Measurements from ENCODE around the gene PSME2.

PSME2 gene

DNA sequence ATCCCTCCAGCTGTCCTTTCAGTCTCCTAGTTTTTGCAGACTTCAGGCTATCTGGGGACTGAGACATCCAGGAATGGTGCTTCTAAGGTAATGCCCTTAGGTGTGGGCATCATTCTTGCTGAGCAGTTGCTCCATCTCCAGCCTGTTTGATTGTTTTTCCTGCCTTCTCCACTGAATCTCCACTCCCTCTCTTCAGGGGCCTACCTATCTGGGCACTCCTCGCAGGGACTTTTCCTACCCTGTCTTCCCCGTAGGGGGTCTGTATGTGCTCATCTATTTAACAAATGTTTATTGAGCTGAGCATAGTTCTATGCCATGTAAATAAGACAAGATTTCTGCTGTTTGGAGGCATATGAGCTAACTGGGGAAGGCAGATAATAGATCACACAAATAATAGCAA is 13.4 kb downstream of the PSME2 start:
- no peak for DNase-seq

DNA sequence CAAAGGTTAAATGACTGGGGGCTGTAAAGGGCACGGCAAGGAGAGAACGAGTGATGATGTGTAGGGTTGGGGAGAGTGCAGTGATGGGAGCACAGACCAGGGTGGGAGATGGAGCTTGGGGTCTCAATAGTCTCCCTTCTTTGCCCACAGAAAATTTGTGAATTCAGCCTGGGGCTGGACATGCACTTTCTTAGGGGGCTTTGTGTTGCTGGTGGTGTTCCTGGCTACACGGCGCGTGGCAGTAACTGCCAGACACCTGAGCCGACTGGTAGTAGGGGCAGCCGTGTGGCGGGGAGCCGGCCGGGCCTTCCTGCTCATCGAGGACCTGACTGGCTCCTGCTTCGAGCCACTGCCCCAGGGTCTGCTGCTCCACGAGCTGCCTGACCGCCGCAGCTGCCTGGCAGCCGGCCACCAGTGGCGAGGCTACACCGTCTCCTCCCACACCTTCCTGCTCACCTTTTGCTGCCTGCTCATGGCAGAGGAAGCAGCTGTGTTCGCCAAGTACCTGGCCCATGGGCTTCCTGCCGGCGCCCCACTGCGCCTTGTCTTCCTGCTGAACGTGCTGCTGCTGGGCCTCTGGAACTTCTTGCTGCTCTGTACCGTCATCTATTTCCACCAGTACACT is 14.2 kb downstream of the PSME2 start:
- DNase-seq, result peak; percentile 28

DNA sequence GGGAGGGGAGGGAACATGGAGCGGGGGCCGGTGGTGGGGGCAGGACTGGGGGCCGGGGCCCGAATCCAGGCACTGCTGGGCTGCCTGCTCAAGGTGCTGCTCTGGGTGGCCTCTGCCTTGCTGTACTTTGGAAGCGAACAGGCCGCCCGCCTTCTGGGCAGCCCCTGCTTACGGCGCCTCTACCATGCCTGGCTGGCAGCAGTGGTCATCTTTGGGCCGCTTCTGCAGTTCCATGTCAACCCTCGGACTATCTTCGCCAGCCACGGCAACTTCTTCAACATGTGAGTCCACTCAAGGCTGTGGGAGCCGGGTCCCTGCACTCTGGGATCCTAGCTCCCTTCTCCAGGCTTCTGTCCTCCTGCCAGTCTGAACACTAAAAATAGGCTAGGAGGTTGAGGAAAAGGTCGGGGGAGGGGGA is 14.9 kb downstream of the PSME2 start:
- no peak for DNase-seq

DNA sequence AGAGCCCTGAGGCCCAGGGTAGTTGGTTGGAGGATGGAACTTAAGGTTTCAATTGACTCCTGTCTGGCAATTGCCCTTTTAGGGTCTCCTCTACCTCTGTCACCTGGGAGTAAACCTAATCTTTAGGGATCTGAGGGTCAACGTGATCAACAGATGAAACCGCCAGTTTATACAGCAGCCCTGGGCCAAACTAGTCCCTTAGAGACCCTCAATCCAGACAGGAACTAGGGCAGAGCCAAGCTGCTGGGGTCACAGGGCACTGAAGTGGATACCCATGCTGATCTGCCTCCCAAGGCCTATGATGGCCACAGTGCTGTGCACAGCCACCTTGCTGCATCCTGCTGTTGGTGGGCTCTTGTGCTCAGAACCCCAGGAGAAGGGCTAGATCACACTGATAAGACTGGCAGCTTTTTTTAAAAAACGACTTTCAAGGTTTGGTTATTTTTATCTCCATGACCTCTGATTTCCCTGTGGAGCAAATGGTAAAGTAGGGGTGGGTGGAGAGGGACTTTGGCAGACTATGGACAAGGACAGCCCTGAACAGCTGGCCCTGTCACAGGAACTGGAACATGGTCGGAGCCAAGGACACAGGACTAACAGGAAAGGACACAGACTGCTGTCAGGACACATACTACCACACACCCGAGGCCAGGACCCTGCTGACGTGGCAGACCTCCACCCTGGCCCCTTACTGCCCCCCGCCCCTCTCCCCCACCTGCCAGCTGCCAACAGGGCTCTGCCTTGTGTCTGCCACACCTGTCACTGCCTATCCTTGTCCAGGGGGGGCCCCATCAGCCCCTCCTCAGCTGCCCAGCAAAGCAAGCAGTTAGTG is 15.5 kb downstream of the PSME2 start:
- DNase-seq, result no peak

GRCh38 chr14:24130380-24130716 is 16.1 kb downstream of the PSME2 start, which contains the start of gene FITM1:
Gene FITM1, plus strand, starts transcription at chr14:24130659. Its CDS starts 905 bp downstream, at chr14:24131564.
- DNase-seq, result no peak

DNA sequence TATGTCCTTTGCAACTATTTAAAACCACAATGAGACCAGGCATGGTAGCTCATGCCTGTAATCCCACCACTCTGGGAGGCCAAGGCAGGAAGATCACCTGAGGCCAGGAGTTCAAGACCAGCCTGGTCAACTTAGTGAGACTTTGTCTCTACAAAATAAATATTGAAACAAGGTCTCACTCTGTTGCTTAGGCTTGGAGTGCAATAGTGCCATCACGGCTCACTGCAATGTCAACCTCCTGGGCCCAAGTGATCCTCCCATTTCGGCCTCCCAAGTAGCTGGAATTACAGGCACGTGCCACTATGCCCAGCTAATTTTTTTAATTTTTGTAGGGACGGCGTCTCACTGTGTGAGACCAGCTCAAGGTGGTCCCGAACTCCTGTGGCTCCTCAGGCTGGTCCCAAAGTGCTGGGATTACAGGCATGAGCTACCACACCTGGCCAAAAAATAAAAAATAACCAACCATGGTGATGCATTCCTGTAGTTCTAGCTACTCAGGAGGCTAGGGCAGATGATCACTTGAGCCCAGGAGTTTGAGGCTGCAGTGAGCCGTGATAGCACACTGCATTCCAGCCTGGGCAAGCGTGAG is 16.9 kb downstream of the PSME2 start:
- DNase-seq, result no peak

DNA sequence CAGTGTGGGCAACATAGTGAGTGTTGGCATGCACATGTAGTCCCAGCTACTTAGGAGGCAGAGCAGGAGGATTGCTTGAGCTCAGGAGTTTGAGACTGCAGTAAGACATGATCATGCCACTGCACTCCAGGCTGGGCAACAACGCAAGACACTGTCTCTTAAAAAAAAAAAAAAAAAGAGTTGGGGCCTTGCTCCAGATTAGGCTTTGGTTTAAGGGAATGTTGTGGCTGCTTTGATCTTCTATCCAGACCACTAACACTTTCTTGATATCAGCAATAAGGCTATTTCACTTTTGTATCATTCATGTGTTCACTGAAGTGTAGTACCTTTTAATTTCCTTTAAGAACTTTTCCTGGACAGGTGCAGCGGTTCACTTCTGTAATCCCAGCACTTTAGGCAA is 18.7 kb downstream of the PSME2 start:
- no peak for DNase-seq

DNA sequence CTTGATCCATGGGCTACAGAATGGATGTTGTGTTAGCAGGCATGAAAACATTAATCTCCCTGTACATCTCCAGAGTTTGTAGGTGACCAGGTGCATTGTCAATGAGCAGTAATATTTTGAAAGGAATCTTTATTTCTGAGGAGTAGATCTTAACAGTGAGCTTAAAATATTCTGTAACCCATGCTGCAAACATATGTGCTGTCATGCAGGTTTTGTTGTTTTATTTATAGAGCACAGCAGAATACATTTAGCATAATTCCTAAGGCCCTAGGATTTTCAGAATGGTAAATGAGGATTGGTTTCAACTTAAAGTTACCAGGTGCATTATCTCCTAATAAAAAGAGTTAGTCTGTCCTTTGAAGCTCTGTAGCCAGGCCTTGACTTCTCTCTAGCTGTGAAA is 19.5 kb downstream of the PSME2 start:
- no peak for DNase-seq

DNA sequence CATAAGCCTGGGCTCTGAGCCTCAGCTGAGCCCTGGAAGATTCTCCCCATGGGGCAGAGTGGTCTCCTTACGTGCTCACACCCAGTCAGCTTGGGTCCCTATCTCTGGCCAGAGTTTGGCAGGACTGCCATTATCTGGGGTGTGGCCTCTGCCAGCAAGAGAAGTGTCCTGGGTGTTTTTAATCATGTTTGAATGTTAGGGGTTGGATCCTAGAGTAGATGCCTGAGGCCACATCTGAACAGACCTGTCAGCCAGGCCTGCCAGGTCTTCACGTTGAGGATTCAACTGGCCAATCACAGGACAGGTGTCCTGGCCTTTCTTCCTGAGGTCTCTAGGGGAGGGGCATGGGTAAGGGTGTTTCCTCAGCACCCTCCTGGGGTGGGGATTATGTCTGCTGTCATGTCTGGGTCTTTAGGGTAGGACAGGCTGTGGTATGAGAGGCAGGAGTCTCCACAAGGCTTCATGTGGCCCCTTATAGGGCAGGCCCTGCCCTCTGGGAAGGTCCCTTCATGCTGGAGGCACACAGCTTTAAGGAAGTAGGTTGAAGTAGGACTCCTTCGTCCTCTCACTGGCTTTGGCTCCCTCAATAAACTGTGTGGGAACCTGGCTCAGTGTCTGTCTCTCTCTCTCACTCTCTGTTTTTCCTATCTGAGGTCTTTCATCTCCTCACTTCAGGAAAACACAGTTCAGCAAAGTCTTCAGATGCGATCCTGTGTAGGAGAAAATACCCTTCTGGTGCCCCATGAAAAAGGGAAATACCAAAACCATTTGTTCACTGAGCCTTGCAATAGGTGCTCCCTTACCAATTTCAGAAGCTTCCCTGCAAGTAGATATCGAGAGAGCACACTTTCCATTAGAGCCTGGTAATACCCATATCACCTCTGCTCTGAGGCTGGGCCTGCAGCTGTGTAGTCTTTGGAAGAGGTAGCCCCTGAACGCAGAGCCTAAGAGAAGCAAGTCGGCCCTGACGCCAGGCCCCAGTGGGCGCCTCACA is 22.7 kb downstream of the PSME2 start:
- DNase-seq, result no peak

DNA sequence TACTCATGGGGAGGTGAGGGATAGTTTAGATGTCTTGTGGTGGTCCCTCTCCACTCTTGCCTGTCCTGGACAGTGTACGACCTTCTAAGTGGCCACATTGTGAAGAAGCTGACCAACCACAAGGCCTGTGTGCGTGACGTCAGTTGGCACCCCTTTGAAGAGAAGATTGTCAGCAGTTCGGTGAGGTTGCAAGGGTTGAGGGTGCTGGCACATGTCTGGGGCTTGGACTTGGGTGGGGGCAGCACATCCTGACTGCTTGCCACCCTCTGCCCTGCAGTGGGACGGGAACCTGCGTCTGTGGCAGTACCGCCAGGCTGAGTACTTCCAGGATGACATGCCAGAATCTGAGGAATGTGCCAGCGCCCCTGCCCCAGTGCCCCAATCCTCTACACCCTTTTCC is 23.5 kb downstream of the PSME2 start:
- DNase-seq, result no peak

GRCh38 chr14:24122416-24122815 is 24.0 kb downstream of the PSME2 start:
- DNase-seq, result no peak

DNA sequence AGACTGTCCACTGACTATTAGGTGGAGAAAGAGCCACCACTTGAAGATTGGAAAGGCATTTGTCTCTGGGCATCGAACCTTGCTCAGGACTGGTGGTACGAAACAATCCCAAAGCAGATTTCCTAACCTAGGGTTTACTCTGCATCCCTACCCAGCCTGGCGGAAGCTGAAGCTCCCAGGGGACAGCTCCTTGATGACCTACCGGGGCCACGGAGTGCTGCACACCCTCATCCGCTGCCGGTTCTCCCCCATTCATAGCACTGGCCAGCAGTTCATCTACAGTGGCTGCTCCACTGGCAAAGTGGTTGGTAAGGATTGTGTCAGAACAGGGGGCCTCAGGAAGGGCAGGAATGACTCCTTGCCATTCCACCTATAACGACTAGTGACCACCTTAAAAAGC is 25.2 kb downstream of the PSME2 start:
- no peak for DNase-seq

DNA sequence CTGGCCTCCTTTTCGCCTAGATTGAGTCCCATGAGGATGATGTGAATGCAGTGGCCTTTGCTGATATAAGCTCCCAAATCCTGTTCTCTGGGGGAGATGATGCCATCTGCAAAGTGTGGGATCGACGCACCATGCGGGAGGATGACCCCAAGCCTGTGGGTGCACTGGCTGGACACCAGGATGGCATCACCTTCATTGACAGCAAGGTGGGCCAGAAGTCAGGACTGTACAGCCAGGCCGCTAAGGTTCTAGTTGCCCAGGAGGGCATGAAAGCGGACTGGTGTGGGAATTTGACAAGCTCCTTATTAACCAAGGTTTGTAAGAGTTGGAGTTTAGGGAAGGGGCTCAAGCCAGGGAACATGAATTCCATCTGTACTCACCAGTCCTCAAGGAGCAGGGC is 26.7 kb downstream of the PSME2 start:
- DNase-seq, result no peak

DNA sequence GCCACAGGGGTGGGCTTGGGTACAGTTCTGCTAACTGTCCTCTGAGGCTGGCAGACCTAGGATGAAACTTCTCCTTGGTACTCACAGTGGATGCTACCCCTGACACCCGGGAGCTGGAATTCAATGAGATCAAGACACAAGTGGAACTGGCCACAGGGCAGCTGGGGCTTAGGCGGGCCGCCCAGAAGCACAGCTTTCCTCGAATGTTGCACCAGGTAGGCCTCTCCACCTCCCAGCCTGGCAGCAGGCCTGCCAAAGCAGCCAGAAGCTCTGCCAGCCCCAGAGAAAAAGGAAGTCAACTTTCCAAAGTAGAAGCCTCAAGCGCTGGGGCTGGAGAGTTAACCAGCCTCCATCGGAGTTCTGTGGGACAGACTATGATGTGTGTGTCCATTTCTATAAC is 29.2 kb downstream of the PSME2 start:
- no peak for DNase-seq

- no peak for DNase-seq
These were observed 30.1 kb downstream of the PSME2 start for GRCh38 chr14:24116128-24116814.

DNA sequence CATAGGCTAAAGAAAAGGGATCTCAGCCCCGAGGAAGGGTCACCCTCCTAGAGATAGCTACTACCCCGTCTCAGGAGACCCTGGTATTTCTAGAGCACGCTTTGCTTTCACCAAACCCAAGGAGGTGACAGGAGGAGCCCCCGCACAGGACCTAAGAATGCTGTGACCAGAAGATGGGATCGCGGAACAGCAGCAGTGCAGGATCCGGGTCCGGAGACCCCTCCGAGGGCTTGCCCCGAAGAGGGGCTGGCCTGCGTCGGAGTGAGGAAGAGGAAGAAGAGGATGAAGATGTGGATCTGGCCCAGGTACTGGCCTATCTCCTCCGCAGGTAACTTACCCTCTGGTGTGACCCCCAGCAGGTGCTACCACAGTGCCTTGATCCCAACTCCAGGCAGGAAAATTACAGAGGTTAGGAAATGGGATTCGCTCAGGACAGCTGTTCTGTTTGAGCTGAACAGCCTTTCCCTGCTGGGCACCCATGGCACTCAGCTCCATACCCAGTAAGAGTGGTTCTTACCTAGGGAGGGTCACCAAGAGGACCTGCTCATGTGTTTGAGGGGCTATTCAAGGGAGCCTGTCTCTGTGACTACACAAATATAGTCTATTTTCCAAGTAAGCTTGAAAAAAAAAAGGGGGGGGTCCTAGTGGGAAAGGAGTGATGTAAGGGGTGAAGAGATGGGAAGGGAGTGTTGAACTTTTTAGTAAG is 30.8 kb downstream of the PSME2 start:
- DNase-seq, result no peak

DNA sequence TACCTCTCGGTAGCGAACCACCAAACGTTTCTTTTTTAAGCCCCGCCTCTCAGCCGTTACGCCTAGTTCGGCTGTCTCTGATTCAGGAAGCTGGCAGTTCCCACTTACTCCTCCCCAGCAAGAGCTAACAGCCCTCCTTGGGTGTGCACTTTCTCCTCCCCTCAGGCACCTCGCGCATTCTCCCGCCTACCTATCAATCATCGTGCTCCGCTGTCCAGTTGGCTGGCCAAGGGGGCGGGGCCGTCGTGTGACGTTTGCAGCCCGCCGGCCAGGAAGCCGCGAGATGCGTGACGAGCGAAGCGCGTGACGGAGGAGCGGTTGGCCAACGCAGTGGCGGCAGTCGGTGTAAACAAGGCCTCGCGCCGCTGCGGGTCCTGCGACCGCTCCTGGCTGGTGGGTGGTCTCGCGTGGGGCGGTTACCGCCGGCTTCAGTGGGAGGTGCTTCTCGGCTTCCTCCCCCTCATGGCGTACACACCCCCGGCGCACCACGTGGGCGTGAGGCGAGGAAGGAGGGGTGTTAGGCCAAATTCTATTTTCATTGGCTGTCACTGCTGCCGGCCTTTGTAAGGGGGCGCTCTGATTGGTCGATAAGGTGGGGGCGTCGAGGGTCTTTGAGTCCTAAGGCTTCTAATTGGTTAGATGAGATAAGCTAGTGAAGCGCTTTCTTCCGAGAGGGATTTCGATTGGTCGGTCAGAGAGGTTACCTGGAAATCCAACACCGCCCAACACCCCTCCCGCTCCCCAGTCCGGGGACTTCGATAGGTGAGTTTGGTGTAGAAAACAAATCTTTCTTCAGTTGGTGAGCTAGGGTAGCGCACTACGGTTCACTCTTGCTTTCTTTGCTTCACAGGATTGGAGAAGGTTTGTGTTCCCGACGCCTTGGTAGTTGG is 31.6 kb downstream of the PSME2 start, which contains the start of the genes DCAF11 and NRL:
Gene DCAF11 (plus strand): TSS at position 246 of the 890 bp plus-strand sequence. CDS start 818 bp downstream, outside the sequence.
Gene NRL (minus strand): TSS at position 418 of the 890 bp plus-strand sequence. CDS start 32,101 bp downstream, outside the sequence.
- peak; percentile 98 for DNase-seq

DNA sequence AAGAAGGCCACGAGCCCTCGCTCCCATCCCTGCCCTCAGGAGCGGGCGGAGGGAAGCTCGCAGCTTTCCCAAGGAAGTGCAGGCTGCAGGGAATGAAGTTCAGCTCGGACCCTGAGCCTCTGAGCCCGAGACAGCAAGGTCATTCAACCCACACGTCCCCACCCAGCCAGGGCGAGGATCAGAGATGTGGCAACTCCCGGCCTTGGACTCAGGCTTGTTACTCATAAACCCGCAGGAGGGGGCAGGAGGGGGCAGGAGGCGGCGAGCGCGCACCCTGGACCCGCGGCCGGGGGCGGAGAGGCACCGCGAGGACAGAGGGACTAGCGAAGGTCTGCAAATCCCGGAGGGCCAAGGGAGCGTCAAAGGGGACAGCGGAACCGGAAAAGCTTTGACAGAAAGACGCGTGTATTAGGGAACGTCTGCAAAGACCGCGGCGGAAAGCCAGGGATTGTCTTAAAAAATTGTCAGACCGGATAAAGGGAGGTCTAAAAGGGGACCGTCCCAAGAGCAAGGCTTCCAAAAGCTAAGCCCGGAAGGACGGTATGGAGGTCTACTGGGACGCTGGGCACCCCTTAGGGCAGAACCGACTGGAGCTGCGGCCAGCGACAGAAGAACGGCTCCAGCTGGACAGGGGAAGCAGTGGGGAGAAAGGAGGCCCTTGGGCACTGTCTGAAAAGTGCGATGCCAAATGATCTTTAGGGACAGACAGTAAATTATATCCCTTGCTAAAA is 32.4 kb downstream of the PSME2 start:
- DNase-seq, result peak; percentile 73

- no peak for DNase-seq
These were observed 33.0 kb downstream of the PSME2 start for GRCh38 chr14:24113379-24113800.

DNA sequence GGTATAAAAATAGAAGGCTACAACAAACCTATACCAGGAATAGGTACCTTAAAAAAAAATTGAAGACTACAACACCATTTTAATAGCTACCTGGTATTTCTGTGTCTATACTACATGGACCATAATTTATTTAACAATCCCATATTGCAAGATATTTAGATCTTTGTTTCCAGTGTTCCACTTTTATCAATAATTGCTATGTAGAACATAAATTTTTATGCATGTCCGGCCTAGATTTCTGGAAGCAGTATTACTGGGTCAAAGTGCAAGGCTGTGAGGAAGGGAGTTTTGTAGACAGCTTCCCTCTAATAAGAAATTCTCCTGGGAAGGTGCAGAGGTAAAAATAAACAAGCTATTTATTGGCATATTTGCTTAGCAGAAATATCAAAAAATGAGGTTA is 35.9 kb downstream of the PSME2 start:
- DNase-seq, result no peak

Data from activated CD4-positive, alpha-beta T cell treated with anti-CD3 and anti-CD28 coated beads, Interleukin-2, amount 50 U/mL, for 1 hour (primary cell).